HCT116 (cell line): ENCODE results near the gene PLK4. TPM values are rescaled to one million over a fixed set of nuclear protein-coding genes. Genes with fewer than 3 reads are reported as not detected.
"Not testable (repeated sequence)": the region's sequence is repeated elsewhere in the genome, so short reads cannot be mapped to it uniquely, and the experiment has no call there.

Experiments
- ATAC-seq: fragments of 200-7000 bp; cut with Tn5 transposase; 2 replicates; pipeline ENCODE4 v1.9.1; 2020; ENCODE audit warnings: mild to moderate bottlenecking, moderate library complexity
- BruUV-seq: library from RNA; stranded (reverse); fragments of 400-500 nt; replicated peaks from 2 replicates; lab custom pipeline; 2021; lab: Mats Ljungman, UMichigan
- CTCF ChIA-PET: fragments of 300-600 bp; sonication (Branson Sonifier 250); formaldehyde crosslinking; loops from one replicate; lab custom pipeline; 2021; ENCODE audit warnings: antibody characterized with exemption; lab: Charles Lee
- POLR2A ChIA-PET: fragments of 300-600, 350-600 bp; sonication (Branson Sonifier 250); formaldehyde crosslinking; loops from one replicate; lab custom pipeline; 2021; ENCODE audit warnings: antibody characterized with exemption; lab: Charles Lee
- RAD21 ChIA-PET, 2 experiments: fragments of 300-600 bp; sonication (Branson Sonifier 250); formaldehyde crosslinking; loops; one replicate each; lab custom pipeline; 2023; ENCODE audit warnings: low total read pairs in 2 of 2; ENCODE audit not compliant: uncharacterized antibody in 2 of 2, unreplicated experiment in 2 of 2, low non-redundant PET in 1 of 2; lab: Charles Lee
- DNase-seq: peaks from one replicate; pipeline ENCODE4 v3.0.0-alpha.2; 2010; ENCODE audit warnings: low read depth, low spot score
- H2AFZ ChIP-seq: fragments of 200-600 bp; shearing (Covaris generic), sonication (generic); 2 replicates; pipeline ENCODE4 v1.6.1; 2017; ENCODE audit warnings: low read depth, mixed run types, mixed read lengths, antibody characterized with exemption, low read length; ENCODE audit not compliant: poor library complexity, severe bottlenecking
- H3K27ac ChIP-seq: 2 replicates; pipeline ENCODE4 v1.5.1; 2012; ENCODE audit warnings: low read depth, low read length
- H3K27me3 ChIP-seq: fragments of 200-600 bp; sonication (generic); 2 replicates; pipeline ENCODE4 v1.6.1; 2016; ENCODE audit warnings: mixed run types, low read length, mixed read lengths; ENCODE audit not compliant: insufficient read depth
- H3K36me3 ChIP-seq, 2 experiments: fragments of 200-500 bp in 1 of 2; fragments of 200-600 bp in 1 of 2; sonication (Bioruptor generic) in 1 of 2; sonication (generic) in 1 of 2; 2 replicates each; pipeline versions ENCODE4 v1.5.1 to v1.6.1; 2014 to 2016; ENCODE audit warnings: low read length in 2 of 2, inconsistent platforms in 1 of 2, mixed read lengths in 1 of 2, mixed run types in 1 of 2; ENCODE audit not compliant: insufficient read depth in 2 of 2, control insufficient read depth in 1 of 2
- H3K4me1 ChIP-seq, 2 experiments: fragments of 200-600 bp in 1 of 2; sonication (generic) in 1 of 2; 2 replicates each; pipeline versions ENCODE4 v1.5.1 to v1.6.1; 2012 to 2017; ENCODE audit warnings: low read length in 2 of 2, inconsistent platforms in 1 of 2, mild to moderate bottlenecking in 1 of 2, mixed read lengths in 1 of 2, mixed run types in 1 of 2, moderate library complexity in 1 of 2; ENCODE audit not compliant: insufficient read depth in 2 of 2, control insufficient read depth in 1 of 2
- H3K4me2 ChIP-seq: fragments of 200-600 bp; sonication (generic); 2 replicates; pipeline ENCODE4 v1.6.1; 2017; ENCODE audit warnings: mixed run types, low read length, mixed read lengths
- H3K4me3 ChIP-seq, 2 experiments: fragments of 200-600 bp in 1 of 2; sonication (generic) in 1 of 2; replicated peaks in 1 of 2; 2 replicates each; pipeline ENCODE4 v1.5.1; 2011 to 2016; ENCODE audit warnings: low read length in 2 of 2, control low read depth in 1 of 2, low read depth in 1 of 2, mild to moderate bottlenecking in 1 of 2, mixed read lengths in 1 of 2, mixed run types in 1 of 2
- H3K79me2 ChIP-seq: fragments of 200-600 bp; sonication (generic); 2 replicates; pipeline ENCODE4 v1.6.1; 2017; ENCODE audit warnings: mild to moderate bottlenecking, mixed run types, low read length, moderate library complexity, mixed read lengths; ENCODE audit not compliant: insufficient read depth
- H3K9ac ChIP-seq: fragments of 200-600 bp; sonication (generic); 2 replicates; pipeline ENCODE4 v1.6.1; 2016; ENCODE audit warnings: low read length, mixed read lengths
- H3K9me2 ChIP-seq: fragments of 200-600 bp; sonication (generic), shearing (Covaris generic); 2 replicates; pipeline ENCODE4 v1.6.1; 2017; ENCODE audit warnings: mixed run types, mild to moderate bottlenecking, moderate library complexity; ENCODE audit not compliant: insufficient read depth
- H3K9me3 ChIP-seq, 2 experiments: fragments of 200-500 bp in 1 of 2; fragments of 200-600 bp in 1 of 2; sonication (Bioruptor generic) in 1 of 2; sonication (generic) in 1 of 2; 2 replicates each; pipeline ENCODE4 v1.6.1; 2014 to 2017; ENCODE audit warnings: low read length in 2 of 2, mixed read lengths in 2 of 2, inconsistent platforms in 1 of 2, low read depth in 1 of 2, mild to moderate bottlenecking in 1 of 2, mixed run types in 1 of 2, moderate library complexity in 1 of 2; ENCODE audit not compliant: control insufficient read depth in 1 of 2, insufficient read depth in 1 of 2
- H4K20me1 ChIP-seq: fragments of 200-600 bp; sonication (generic), shearing (Covaris generic); 2 replicates; pipeline ENCODE4 v1.6.1; 2017; ENCODE audit warnings: mixed run types, mild to moderate bottlenecking, moderate library complexity; ENCODE audit not compliant: insufficient read depth
- ATF3 ChIP-seq: IDR thresholded peaks from 2 replicates; pipeline ENCODE4 v1.6.1; 2012
- CBX3 ChIP-seq: IDR thresholded peaks from 2 replicates; pipeline ENCODE4 v1.6.1; 2012; ENCODE audit warnings: low read depth
- CTCF ChIP-seq, 3 experiments: fragments of 200-600 bp in 1 of 3; sonication (generic) in 1 of 3; IDR thresholded peaks in 2 of 3; conservative IDR thresholded peaks in 1 of 3; 2 replicates each; pipeline ENCODE4 v1.5.1; 2012 to 2017; ENCODE audit warnings: low read depth in 2 of 3, low read length in 2 of 3, antibody characterized with exemption in 1 of 3, borderline replicate concordance in 1 of 3, control low read depth in 1 of 3, mild to moderate bottlenecking in 1 of 3, mixed read lengths in 1 of 3, mixed run types in 1 of 3, moderate library complexity in 1 of 3; ENCODE audit not compliant: insufficient read depth in 1 of 3
- ELF1 ChIP-seq: IDR thresholded peaks from 2 replicates; pipeline ENCODE4 v1.6.1; 2012; ENCODE audit warnings: low read depth, borderline replicate concordance
- EZH2 ChIP-seq: fragments of 200-600 bp; sonication (generic); IDR thresholded peaks from 2 replicates; pipeline ENCODE4 v1.6.1; 2017; ENCODE audit warnings: antibody characterized with exemption, mixed run types
- POLR2AphosphoS5 ChIP-seq: IDR thresholded peaks from 2 replicates; pipeline ENCODE4 v1.6.1; 2011; ENCODE audit warnings: mild to moderate bottlenecking, low read depth, low read length, moderate library complexity
- REST ChIP-seq: IDR thresholded peaks from 2 replicates; pipeline ENCODE4 v1.6.1; 2012; ENCODE audit warnings: low read depth
- SP1 ChIP-seq: IDR thresholded peaks from 2 replicates; pipeline ENCODE4 v1.6.1; 2012; ENCODE audit warnings: low read depth
- SRF ChIP-seq: IDR thresholded peaks from 2 replicates; pipeline ENCODE4 v1.6.1; 2012; ENCODE audit warnings: low read depth
- ZNF274 ChIP-seq: fragments of 200-500 bp; sonication (Bioruptor generic); IDR thresholded peaks from 2 replicates; pipeline ENCODE4 v1.6.1; 2014; ENCODE audit warnings: mild to moderate bottlenecking, low read depth, low read length, inconsistent platforms
- intact Hi-C: fragments of 100-400 bp; cut with micrococcal nuclease; formaldehyde crosslinking; loops from 2 replicates; pipeline ENCODE4 v1.10.0; 2022
- total RNA-seq: library from RNA; stranded (reverse); gene quantifications from one replicate; pipeline ENCODE4 v1.2.1, GENCODE V29; 2021; ENCODE audit not compliant: unreplicated experiment

PLK4 gene
- total RNA-seq, 1 experiment from 2014 or later = 34.8 TPM

- no peaks in the 10 kb centered on the region for H3K9me3 ChIP-seq
- peaks cover 39 to 42% of the 10 kb centered on the region in 2 experiments for H3K36me3 ChIP-seq
- H4K20me1 ChIP-seq = no peaks in the 10 kb centered on the region
- ChIA-PET RAD21 (no interaction called here), POLR2A (no interaction called here), CTCF (no interaction called here)
- no peaks in the 10 kb centered on the region for H3K4me1 ChIP-seq
- H3K9me2 ChIP-seq = no peaks in the 10 kb centered on the region
- no peak overlapping the region for H3K27ac ChIP-seq
- BruUV-seq = no TSS peak
- no peak overlapping the region for H2AFZ ChIP-seq
- no peak for ATAC-seq
- no peak overlapping the region for H3K4me2 ChIP-seq
- TF ChIP-seq SRF (no peak), CBX3 (no peak), ZNF274 (no peak), REST (no peak), ATF3 (no peak), ELF1 (no peak), EZH2 (no peak), CTCF (IDR thresholded peaks at IDR 0.05 in 2 of 3, conservative IDR thresholded peaks at IDR 0.05 in 1 of 3; ENCODE audit: borderline replicate concordance in 1 of 3, insufficient read depth in 1 of 3, low read depth in 2 of 3, low read length in 2 of 3) (no peak), SP1 (no peak), POLR2AphosphoS5 (no peak)
- peaks cover 4% of the 10 kb centered on the region for H3K79me2 ChIP-seq
- DNase-seq = no peak
- no peak overlapping the region for H3K9ac ChIP-seq
- no peaks in the 10 kb centered on the region for H3K27me3 ChIP-seq
- H3K4me3 ChIP-seq = no peak overlapping the region
- intact Hi-C loops = no loop called here
Measured at GRCh38 chr4:127896528-127896927, 15.8 kb downstream of the PLK4 start.

GRCh38 chr4:127899682-127900081 is 19.0 kb downstream of the PLK4 start:
- intact Hi-C loops, DNase-seq, H3K4me3 ChIP-seq, H2AFZ ChIP-seq, H3K9me3 ChIP-seq, CTCF ChIA-PET, H3K4me1 ChIP-seq, H3K27me3 ChIP-seq, H3K4me2 ChIP-seq, H3K9me2 ChIP-seq, RAD21 ChIA-PET, H3K79me2 ChIP-seq, ATAC-seq, H3K27ac ChIP-seq, H4K20me1 ChIP-seq, H3K9ac ChIP-seq, POLR2A ChIA-PET, BruUV-seq: not testable (repeated sequence)
- H3K36me3 ChIP-seq = peaks cover 17% of the 10 kb centered on the region in 2 experiments
